BLaER1 (cell line): ENCODE results near the gene SUFU.
A peak's percentile ranks its signal among the peaks of the same experiment; 100 is the strongest.

Experiments used
- H3K27ac ChIP-seq: shearing (Covaris generic); formaldehyde crosslinking; 2 replicates; pipeline ENCODE4 v1.8.1; 2022
- H3K27me3 ChIP-seq: shearing (Covaris generic); formaldehyde crosslinking; 2 replicates; pipeline ENCODE4 v1.8.1; 2022
- H3K36me3 ChIP-seq: shearing (Covaris generic); formaldehyde crosslinking; 2 replicates; pipeline ENCODE4 v1.8.1; 2022
- H3K4me1 ChIP-seq: shearing (Covaris generic); formaldehyde crosslinking; 2 replicates; pipeline ENCODE4 v1.8.1; 2022
- H3K4me2 ChIP-seq: shearing (Covaris generic); formaldehyde crosslinking; 2 replicates; pipeline ENCODE4 v1.8.1; 2022
- H3K4me3 ChIP-seq: shearing (Covaris generic); formaldehyde crosslinking; 2 replicates; pipeline ENCODE4 v1.8.1; 2022
- H3K9ac ChIP-seq: shearing (Covaris generic); formaldehyde crosslinking; 2 replicates; pipeline ENCODE4 v1.8.1; 2022
- H3K9me3 ChIP-seq: shearing (Covaris generic); formaldehyde crosslinking; 2 replicates; pipeline ENCODE4 v1.8.1; 2022
- H4K20me1 ChIP-seq: shearing (Covaris generic); formaldehyde crosslinking; 2 replicates; pipeline ENCODE4 v1.8.1; 2022
- Cebpa-rat ChIP-seq: shearing (Covaris generic); IDR thresholded peaks from 2 replicates; pipeline ENCODE4 v1.8.1; 2022

The SUFU gene

DNA sequence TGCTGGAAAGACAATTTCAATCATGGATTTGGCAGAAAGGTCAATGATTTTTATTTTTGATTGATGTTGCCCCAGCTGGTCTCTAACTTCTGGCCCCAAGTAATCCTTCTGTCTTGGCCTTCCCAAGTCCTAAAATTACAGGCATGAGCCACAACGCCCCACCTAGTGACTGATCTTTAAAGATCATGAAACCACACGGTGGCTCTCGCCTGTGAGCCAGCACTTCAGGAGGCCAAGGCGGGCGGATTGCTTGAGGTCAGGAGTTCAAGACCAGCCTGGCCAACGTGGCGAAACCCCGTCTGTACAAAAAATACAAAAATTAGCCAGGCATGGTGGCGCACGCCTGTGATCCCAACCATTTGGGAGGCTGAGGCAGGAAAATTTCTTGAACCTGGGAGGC, 39.8 kb upstream of the SUFU start:
- no peak for TF ChIP-seq Cebpa-rat
- Histone ChIP-seq H3K27ac (no peak overlapping the region), H3K4me2 (0 out of 2 replicates have a peak overlapping the region, but pooled peaks have one; percentile 98), H4K20me1 (0 out of 2 replicates have a peak, but pooled peaks cover 5% of the 10 kb centered on the region), H3K9me3 (no peaks in the 10 kb centered on the region), H3K4me3 (no peak overlapping the region), H3K4me1 (peaks cover 37% of the 10 kb centered on the region), H3K9ac (no peak overlapping the region), H3K27me3 (no peaks in the 10 kb centered on the region), H3K36me3 (peaks cover 19% of the 10 kb centered on the region)

- H3K9me3 ChIP-seq, result no peaks in the 10 kb centered on the region
- peaks cover 39% of the 10 kb centered on the region for H3K4me1 ChIP-seq
- H3K36me3 ChIP-seq, result peaks cover 33% of the 10 kb centered on the region
- H3K4me3 ChIP-seq, result no peak overlapping the region
- no peak for TF ChIP-seq Cebpa-rat
- no peak overlapping the region for H3K4me2 ChIP-seq
- no peak overlapping the region for H3K27ac ChIP-seq
- H3K27me3 ChIP-seq, result no peaks in the 10 kb centered on the region
- H4K20me1 ChIP-seq, result peaks cover 5% of the 10 kb centered on the region; the same call in 1 of the 2 replicates
- H3K9ac ChIP-seq, result no peak overlapping the region
Observed at GRCh38 chr10:102465466-102465865, 38.3 kb upstream of the SUFU start.

DNA sequence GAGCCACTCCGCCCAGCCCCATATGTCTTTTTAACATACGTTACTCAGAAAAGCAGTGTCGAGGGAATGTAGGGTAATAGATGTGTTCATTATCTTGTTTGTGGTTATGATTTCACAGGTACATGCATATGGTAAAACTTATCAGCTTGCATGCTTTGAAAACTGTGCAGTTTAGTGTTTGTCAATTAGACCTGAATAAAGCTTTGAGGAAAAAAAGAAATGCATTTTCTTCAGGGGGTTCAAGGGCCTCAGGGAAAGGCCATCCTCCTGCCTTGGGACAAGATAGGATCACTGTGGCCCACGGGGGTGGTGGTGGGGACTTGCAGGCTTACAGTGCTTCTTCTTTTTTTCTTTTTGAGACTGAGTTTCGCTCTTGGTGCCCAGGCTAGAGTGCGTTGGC, 36.5 kb upstream of the SUFU start:
- no peak for TF ChIP-seq Cebpa-rat
- Histone ChIP-seq H3K9ac (no peak overlapping the region), H3K27ac (no peak overlapping the region), H3K4me2 (no peak overlapping the region), H4K20me1 (peaks cover 3% of the 10 kb centered on the region; the same call in 1 of the 2 replicates), H3K4me1 (peaks cover 24% of the 10 kb centered on the region), H3K9me3 (no peaks in the 10 kb centered on the region), H3K27me3 (no peaks in the 10 kb centered on the region), H3K36me3 (peaks cover 52% of the 10 kb centered on the region), H3K4me3 (no peak overlapping the region)

DNA sequence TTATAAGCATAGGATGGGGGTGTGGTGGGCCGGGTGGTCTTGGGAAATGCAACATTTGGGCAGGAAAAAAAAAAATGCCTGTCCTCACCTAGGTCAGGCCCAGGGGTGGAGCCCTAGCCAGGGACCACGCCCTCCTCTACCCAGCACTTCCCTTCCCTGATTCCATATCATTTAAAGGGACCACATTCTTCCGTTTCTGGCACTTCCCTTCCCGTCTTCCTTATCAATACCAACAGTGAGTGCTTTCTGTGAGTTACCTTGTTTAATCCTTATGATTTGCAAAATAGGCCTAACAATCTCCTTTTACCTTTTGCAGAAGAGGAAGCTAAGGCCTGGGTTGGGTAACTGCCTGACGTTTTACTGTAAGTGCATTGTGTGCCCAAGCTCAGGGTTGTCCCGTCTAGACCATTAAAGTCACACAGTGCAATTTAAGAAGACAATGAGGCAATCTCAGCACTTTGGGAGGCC, 35.8 kb upstream of the SUFU start:
- Histone ChIP-seq H4K20me1 (no peaks in the 10 kb centered on the region; the same call in 1 of the 2 replicates), H3K4me3 (no peak overlapping the region), H3K9me3 (no peaks in the 10 kb centered on the region), H3K9ac (no peak overlapping the region), H3K27ac (no peak overlapping the region), H3K4me1 (peaks cover 17% of the 10 kb centered on the region), H3K36me3 (peaks cover 59% of the 10 kb centered on the region), H3K27me3 (no peaks in the 10 kb centered on the region), H3K4me2 (no peak overlapping the region)
- no peak for TF ChIP-seq Cebpa-rat

- Histone ChIP-seq H3K4me2 (no peak overlapping the region), H3K36me3 (peaks cover 66% of the 10 kb centered on the region), H3K9ac (no peak overlapping the region), H4K20me1 (no peaks in the 10 kb centered on the region; the same call in 1 of the 2 replicates), H3K4me3 (no peak overlapping the region), H3K4me1 (peaks cover 10% of the 10 kb centered on the region), H3K9me3 (no peaks in the 10 kb centered on the region), H3K27ac (no peak overlapping the region), H3K27me3 (no peaks in the 10 kb centered on the region)
- TF ChIP-seq Cebpa-rat, result no peak
Observed at GRCh38 chr10:102468683-102469082, 35.1 kb upstream of the SUFU start.

- Histone ChIP-seq H3K4me1 (peaks cover 8% of the 10 kb centered on the region; the same call in 1 of the 2 replicates), H3K36me3 (peaks cover 82% of the 10 kb centered on the region), H3K4me2 (no peak overlapping the region), H3K4me3 (no peak overlapping the region), H4K20me1 (no peaks in the 10 kb centered on the region; the same call in 1 of the 2 replicates), H3K27ac (no peak overlapping the region), H3K27me3 (no peaks in the 10 kb centered on the region), H3K9me3 (no peaks in the 10 kb centered on the region), H3K9ac (no peak overlapping the region)
- TF ChIP-seq Cebpa-rat, result no peak
Observed at GRCh38 chr10:102470579-102471546, 32.9 kb upstream of the SUFU start.

- no peak overlapping the region for H3K27ac ChIP-seq
- no peak overlapping the region for H3K4me2 ChIP-seq
- no peaks in the 10 kb centered on the region for H3K27me3 ChIP-seq
- no peaks in the 10 kb centered on the region; the same call in 1 of the 2 replicates for H4K20me1 ChIP-seq
- no peaks in the 10 kb centered on the region for H3K9me3 ChIP-seq
- no peak for TF ChIP-seq Cebpa-rat
- no peak overlapping the region for H3K9ac ChIP-seq
- H3K4me1 ChIP-seq, result peaks cover 8% of the 10 kb centered on the region; the same call in 1 of the 2 replicates
- no peak overlapping the region for H3K4me3 ChIP-seq
- H3K36me3 ChIP-seq, result peaks cover 96% of the 10 kb centered on the region
Observed at GRCh38 chr10:102473445-102474331, 30.1 kb upstream of the SUFU start.

DNA sequence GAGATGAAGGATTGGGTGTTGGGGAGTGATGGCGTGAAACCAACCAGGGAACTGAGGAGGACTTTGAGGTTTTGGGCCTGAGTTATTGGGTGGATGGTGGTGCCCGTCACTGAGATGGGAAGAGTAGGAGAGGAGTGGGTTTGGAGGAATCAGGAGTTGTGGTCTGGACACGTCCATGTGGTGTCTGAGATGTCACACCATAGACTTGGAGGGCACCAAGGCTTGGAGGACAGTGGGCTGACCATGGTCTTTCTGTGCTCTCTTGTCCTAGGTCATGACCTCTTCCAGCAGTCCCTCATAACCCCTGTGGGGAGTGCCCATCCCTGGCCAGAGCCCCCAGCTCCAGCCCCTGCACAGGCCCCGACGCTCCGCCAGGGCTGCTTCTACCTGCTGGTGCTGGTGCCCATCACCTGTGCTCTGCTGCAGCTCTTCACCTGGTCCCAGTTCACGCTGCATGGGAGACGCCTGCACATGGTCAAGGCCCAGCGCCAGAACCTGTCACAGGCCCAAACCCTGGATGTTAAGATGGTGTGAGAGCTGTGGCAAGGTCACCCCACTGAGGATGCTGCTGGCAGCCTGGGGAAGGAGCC, 28.2 kb upstream of the SUFU start:
- H4K20me1 ChIP-seq, result peaks cover 11% of the 10 kb centered on the region
- peaks cover 97% of the 10 kb centered on the region for H3K36me3 ChIP-seq
- TF ChIP-seq Cebpa-rat, result no peak
- H3K27me3 ChIP-seq, result no peaks in the 10 kb centered on the region
- H3K27ac ChIP-seq, result no peak overlapping the region
- no peak overlapping the region for H3K4me3 ChIP-seq
- no peak overlapping the region for H3K4me2 ChIP-seq
- H3K9ac ChIP-seq, result no peak overlapping the region
- H3K4me1 ChIP-seq, result peaks cover 1% of the 10 kb centered on the region
- no peaks in the 10 kb centered on the region for H3K9me3 ChIP-seq

- peaks cover 21% of the 10 kb centered on the region for H4K20me1 ChIP-seq
- no peak overlapping the region for H3K9ac ChIP-seq
- H3K4me1 ChIP-seq, result peaks cover 12% of the 10 kb centered on the region
- no peak overlapping the region for H3K27ac ChIP-seq
- H3K36me3 ChIP-seq, result peaks cover 97% of the 10 kb centered on the region
- H3K4me2 ChIP-seq, result no peak overlapping the region
- no peak overlapping the region for H3K4me3 ChIP-seq
- no peaks in the 10 kb centered on the region for H3K27me3 ChIP-seq
- no peak for TF ChIP-seq Cebpa-rat
- H3K9me3 ChIP-seq, result no peaks in the 10 kb centered on the region
Observed at GRCh38 chr10:102476466-102477141, 27.2 kb upstream of the SUFU start.
